Liver (tissue), 9 donors: ENCODE results near the gene ACOXL. TPM values are rescaled to one million over a fixed set of nuclear protein-coding genes. Genes with fewer than 3 reads are reported as not detected.

Source experiments
- DNase-seq: peaks from one replicate; pipeline ENCODE4 v3.0.0-alpha.2; 2017; ENCODE audit warnings: low spot score
- H3K27ac ChIP-seq, 2 donors: one replicate each; pipeline ENCODE4 v1.7.0; 2013; ENCODE audit warnings: inconsistent platforms in 2 of 2, low read length in 2 of 2, control low read depth in 1 of 2, low read depth in 1 of 2, mild to moderate bottlenecking in 1 of 2
- H3K27me3 ChIP-seq, 4 donors: one replicate each; pipeline versions ENCODE4 v1.6.1 to v1.7.0; 2013; ENCODE audit warnings: low read length in 3 of 4, inconsistent platforms in 1 of 4, mild to moderate bottlenecking in 1 of 4, moderate library complexity in 1 of 4; ENCODE audit not compliant: control insufficient read depth in 4 of 4, insufficient read depth in 4 of 4
- H3K36me3 ChIP-seq, 4 donors: one replicate each; pipeline versions ENCODE4 v1.6.1 to v1.7.0; 2013; ENCODE audit warnings: low read length in 3 of 4, mild to moderate bottlenecking in 3 of 4, low read depth in 1 of 4, moderate library complexity in 1 of 4; ENCODE audit not compliant: control insufficient read depth in 4 of 4, insufficient read depth in 3 of 4
- H3K4me1 ChIP-seq, 4 donors: one replicate each; pipeline versions ENCODE4 v1.6.1 to v1.7.0; 2013; ENCODE audit warnings: low read length in 3 of 4, mild to moderate bottlenecking in 3 of 4, moderate library complexity in 1 of 4; ENCODE audit not compliant: control insufficient read depth in 4 of 4, insufficient read depth in 4 of 4
- H3K4me3 ChIP-seq, 3 donors: one replicate each; pipeline versions ENCODE4 v1.6.1 to v1.7.0; 2013; ENCODE audit warnings: low read length in 3 of 3, control low read depth in 1 of 3, low read depth in 1 of 3, mild to moderate bottlenecking in 1 of 3
- H3K9ac ChIP-seq, 2 donors: one replicate each; pipeline ENCODE4 v1.7.0; 2013; ENCODE audit warnings: low read length in 2 of 2, mild to moderate bottlenecking in 2 of 2, moderate library complexity in 2 of 2, control low read depth in 1 of 2, low read depth in 1 of 2
- H3K9me3 ChIP-seq, 4 donors: one replicate each; pipeline versions ENCODE4 v1.6.1 to v1.7.0; 2013; ENCODE audit warnings: low read length in 3 of 4; ENCODE audit not compliant: control insufficient read depth in 4 of 4
- ATF3 ChIP-seq: IDR thresholded peaks from 2 replicates; pipeline ENCODE4 v1.6.1; 2016; ENCODE audit warnings: antibody characterized with exemption
- EGR1 ChIP-seq, 2 donors: IDR thresholded peaks; 2 replicates each; pipeline ENCODE4 v1.6.1; 2016 to 2018; ENCODE audit warnings: antibody characterized with exemption in 2 of 2, low read depth in 2 of 2
- FOXA1 ChIP-seq: IDR thresholded peaks from 2 replicates; pipeline ENCODE4 v1.6.1; 2016; ENCODE audit warnings: antibody characterized with exemption
- FOXA2 ChIP-seq: IDR thresholded peaks from 2 replicates; pipeline ENCODE4 v1.6.1; 2016; ENCODE audit warnings: antibody characterized with exemption
- HNF4A ChIP-seq, 2 donors: conservative IDR thresholded peaks; 2 replicates each; pipeline ENCODE4 v1.6.1; 2016; ENCODE audit warnings: antibody characterized with exemption in 2 of 2, mild to moderate bottlenecking in 2 of 2
- HNF4G ChIP-seq: IDR thresholded peaks from 2 replicates; pipeline ENCODE4 v1.6.1; 2016; ENCODE audit warnings: antibody characterized with exemption
- NR2F2 ChIP-seq: IDR thresholded peaks from 2 replicates; pipeline ENCODE4 v1.6.1; 2016; ENCODE audit warnings: antibody characterized with exemption
- RAD21 ChIP-seq, 2 donors: IDR thresholded peaks; 2 replicates each; pipeline ENCODE4 v1.6.1; 2016; ENCODE audit warnings: antibody characterized with exemption in 2 of 2, mild to moderate bottlenecking in 2 of 2
- SP1 ChIP-seq: IDR thresholded peaks from 2 replicates; pipeline ENCODE4 v1.6.1; 2018; ENCODE audit warnings: antibody characterized with exemption, mild to moderate bottlenecking
- TAF1 ChIP-seq: conservative IDR thresholded peaks from 2 replicates; pipeline ENCODE4 v1.6.1; 2016; ENCODE audit warnings: antibody characterized with exemption, mild to moderate bottlenecking
- WGBS: extraction: QIAGEN DNeasy Blood & Tissue Kit; methylation state at CpG from one replicate; pipeline ENCODE4 v1.1.7; 2013; 5-methylcytosine and 5-hydroxymethylcytosine counted together
- polyA plus RNA-seq, 2 donors: library from polyadenylated mRNA; stranded (reverse) in 1 of 2; unstranded in 1 of 2; fragments of 200-250 nt in 1 of 2; fragments of >200 nt in 1 of 2; fragmentation: Nextera tagmentation in 1 of 2; extraction: Ambion mirVana in 1 of 2; gene quantifications; one replicate each; pipeline versions ENCODE4 v1.2.1 to v1.2.3, GENCODE V29; 2013 to 2015
- total RNA-seq, 2 donors: library from RNA; depleted of rRNA; stranded (reverse); fragments of >200 nt; gene quantifications; one replicate each; pipeline ENCODE4 v1.2.3, GENCODE V29; 2014
- TF ChIP-seq, protein P1 (sequence below): fragments of 150-350 bp; IDR thresholded peaks from 2 replicates; pipeline ENCODE4 v1.5.1; 2017; ENCODE audit warnings: improper control_type of control experiment, low read depth, low read length; ENCODE audit not compliant: missing input control
- TF ChIP-seq, protein P2 (sequence below): IDR thresholded peaks from 2 replicates; pipeline ENCODE4 v1.6.1; 2016; ENCODE audit warnings: antibody characterized with exemption, mild to moderate bottlenecking
- donor health status: healthy.
- donor health status: healthy.
- donor health status: healthy.
- donor health status: healthy.
- donor health status: healthy.

The ACOXL gene
- total and polyA plus RNA-seq, 4 donors = 0.07 TPM; not detected in 3

GRCh38 chr2:110789706-110790105 is 57.3 kb downstream of the ACOXL start:
- WGBS = 89% methylated on average over 4 of the region's 4 CpGs

GRCh38 chr2:110790907-110791306 is 58.5 kb downstream of the ACOXL start:
- Histone ChIP-seq H3K9me3 (no peaks in the 10 kb centered on the region), H3K27ac (no peak overlapping the region), H3K27me3 (peaks cover 0 to 8% (median 4%) of the 10 kb centered on the region in 4 donors), H3K9ac (no peak overlapping the region), H3K36me3 (no peaks in the 10 kb centered on the region), H3K4me1 (no peaks in the 10 kb centered on the region), H3K4me3 (no peak overlapping the region)
- TF ChIP-seq NR2F2 (no peak), ATF3 (no peak), FOXA1 (no peak), HNF4G (no peak), RAD21 (IDR thresholded peaks at IDR 0.05) (no peak), SP1 (no peak)
- TF ChIP-seq, protein P1, sequence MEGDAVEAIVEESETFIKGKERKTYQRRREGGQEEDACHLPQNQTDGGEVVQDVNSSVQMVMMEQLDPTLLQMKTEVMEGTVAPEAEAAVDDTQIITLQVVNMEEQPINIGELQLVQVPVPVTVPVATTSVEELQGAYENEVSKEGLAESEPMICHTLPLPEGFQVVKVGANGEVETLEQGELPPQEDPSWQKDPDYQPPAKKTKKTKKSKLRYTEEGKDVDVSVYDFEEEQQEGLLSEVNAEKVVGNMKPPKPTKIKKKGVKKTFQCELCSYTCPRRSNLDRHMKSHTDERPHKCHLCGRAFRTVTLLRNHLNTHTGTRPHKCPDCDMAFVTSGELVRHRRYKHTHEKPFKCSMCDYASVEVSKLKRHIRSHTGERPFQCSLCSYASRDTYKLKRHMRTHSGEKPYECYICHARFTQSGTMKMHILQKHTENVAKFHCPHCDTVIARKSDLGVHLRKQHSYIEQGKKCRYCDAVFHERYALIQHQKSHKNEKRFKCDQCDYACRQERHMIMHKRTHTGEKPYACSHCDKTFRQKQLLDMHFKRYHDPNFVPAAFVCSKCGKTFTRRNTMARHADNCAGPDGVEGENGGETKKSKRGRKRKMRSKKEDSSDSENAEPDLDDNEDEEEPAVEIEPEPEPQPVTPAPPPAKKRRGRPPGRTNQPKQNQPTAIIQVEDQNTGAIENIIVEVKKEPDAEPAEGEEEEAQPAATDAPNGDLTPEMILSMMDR = no peak
- no peak for DNase-seq

More at GRCh38 chr2:110789706-110790105, 57.3 kb downstream of the ACOXL start:
- no peak for DNase-seq
- H3K27ac ChIP-seq = no peak overlapping the region
- H3K27me3 ChIP-seq = peaks cover 0 to 8% (median 4%) of the 10 kb centered on the region in 4 donors
- no peaks in the 10 kb centered on the region for H3K36me3 ChIP-seq
- TF ChIP-seq, protein P2, sequence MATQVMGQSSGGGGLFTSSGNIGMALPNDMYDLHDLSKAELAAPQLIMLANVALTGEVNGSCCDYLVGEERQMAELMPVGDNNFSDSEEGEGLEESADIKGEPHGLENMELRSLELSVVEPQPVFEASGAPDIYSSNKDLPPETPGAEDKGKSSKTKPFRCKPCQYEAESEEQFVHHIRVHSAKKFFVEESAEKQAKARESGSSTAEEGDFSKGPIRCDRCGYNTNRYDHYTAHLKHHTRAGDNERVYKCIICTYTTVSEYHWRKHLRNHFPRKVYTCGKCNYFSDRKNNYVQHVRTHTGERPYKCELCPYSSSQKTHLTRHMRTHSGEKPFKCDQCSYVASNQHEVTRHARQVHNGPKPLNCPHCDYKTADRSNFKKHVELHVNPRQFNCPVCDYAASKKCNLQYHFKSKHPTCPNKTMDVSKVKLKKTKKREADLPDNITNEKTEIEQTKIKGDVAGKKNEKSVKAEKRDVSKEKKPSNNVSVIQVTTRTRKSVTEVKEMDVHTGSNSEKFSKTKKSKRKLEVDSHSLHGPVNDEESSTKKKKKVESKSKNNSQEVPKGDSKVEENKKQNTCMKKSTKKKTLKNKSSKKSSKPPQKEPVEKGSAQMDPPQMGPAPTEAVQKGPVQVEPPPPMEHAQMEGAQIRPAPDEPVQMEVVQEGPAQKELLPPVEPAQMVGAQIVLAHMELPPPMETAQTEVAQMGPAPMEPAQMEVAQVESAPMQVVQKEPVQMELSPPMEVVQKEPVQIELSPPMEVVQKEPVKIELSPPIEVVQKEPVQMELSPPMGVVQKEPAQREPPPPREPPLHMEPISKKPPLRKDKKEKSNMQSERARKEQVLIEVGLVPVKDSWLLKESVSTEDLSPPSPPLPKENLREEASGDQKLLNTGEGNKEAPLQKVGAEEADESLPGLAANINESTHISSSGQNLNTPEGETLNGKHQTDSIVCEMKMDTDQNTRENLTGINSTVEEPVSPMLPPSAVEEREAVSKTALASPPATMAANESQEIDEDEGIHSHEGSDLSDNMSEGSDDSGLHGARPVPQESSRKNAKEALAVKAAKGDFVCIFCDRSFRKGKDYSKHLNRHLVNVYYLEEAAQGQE = no peak
- TF ChIP-seq NR2F2 = no peak
- TF ChIP-seq HNF4G = no peak
- no peak for TF ChIP-seq HNF4A (conservative IDR thresholded peaks at IDR 0.05)
- no peak overlapping the region for H3K4me3 ChIP-seq
- peaks cover 0 to 1% (median 0%) of the 10 kb centered on the region in 4 donors for H3K9me3 ChIP-seq
- no peak overlapping the region for H3K9ac ChIP-seq
- no peaks in the 10 kb centered on the region for H3K4me1 ChIP-seq

GRCh38 chr2:110791435-110791834 is 59.1 kb downstream of the ACOXL start:
- Histone ChIP-seq H3K36me3 (no peaks in the 10 kb centered on the region), H3K27me3 (peaks cover 0 to 7% (median 3%) of the 10 kb centered on the region in 4 donors), H3K9ac (no peak overlapping the region), H3K4me3 (no peak overlapping the region), H3K9me3 (no peaks in the 10 kb centered on the region), H3K27ac (no peak overlapping the region), H3K4me1 (no peaks in the 10 kb centered on the region)
- no peak for DNase-seq
- TF ChIP-seq TAF1 (no peak), RAD21 (IDR thresholded peaks at IDR 0.05) (no peak), EGR1 (IDR thresholded peaks at IDR 0.05; ENCODE audit: low read depth in 2 of 2) (no peak), FOXA2 (no peak)
- TF ChIP-seq, protein P2 = no peak
- 78% methylated on average over 4 of the region's 4 CpGs for WGBS
